HepG2 (cell line): ENCODE measurements around the gene ADRA2B. TPM values are rescaled to one million over a fixed set of nuclear protein-coding genes. Genes with fewer than 3 reads are reported as not detected.

Experiments
- BORCS8-MEF2B ChIP-seq: sonication (generic); formaldehyde crosslinking; IDR thresholded peaks from 2 replicates; pipeline ENCODE4 v1.8.0; 2022; ENCODE audit warnings: mild to moderate bottlenecking, missing genetic modification reagents
- FOSL2 ChIP-seq: sonication (generic); formaldehyde crosslinking; IDR thresholded peaks from 2 replicates; pipeline ENCODE4 v1.4.0; 2020; ENCODE audit warnings: missing genetic modification reagents
- FOXA1 ChIP-seq, 2 experiments: fragments of 450-650 bp in 1 of 2; sonication (generic) in 1 of 2; formaldehyde crosslinking in 1 of 2; IDR thresholded peaks; 2 replicates each; pipeline versions ENCODE4 v1.4.0 to v1.6.1; 2016 to 2020; ENCODE audit warnings: missing genetic modification reagents in 1 of 2
- FUBP1 ChIP-seq: sonication (generic); formaldehyde crosslinking; IDR thresholded peaks from 2 replicates; pipeline ENCODE4 v1.5.1; 2020; ENCODE audit warnings: missing genetic modification reagents, mild to moderate bottlenecking, borderline replicate concordance
- GATAD1 ChIP-seq: IDR thresholded peaks from 2 replicates; pipeline ENCODE4 v1.6.1; 2016; ENCODE audit warnings: missing genetic modification reagents, missing compliant biosample characterization
- PHF5A ChIP-seq: IDR thresholded peaks from one replicate; pipeline ENCODE4 v1.6.1; 2018; ENCODE audit warnings: low read depth, missing genetic modification reagents; ENCODE audit not compliant: unreplicated experiment
- RARA ChIP-seq: IDR thresholded peaks from 2 replicates; pipeline ENCODE4 v1.6.1; 2016; ENCODE audit warnings: missing genetic modification reagents, missing compliant biosample characterization
- RELA ChIP-seq: sonication (generic); formaldehyde crosslinking; IDR thresholded peaks from 2 replicates; pipeline ENCODE4 v1.4.0; 2020; ENCODE audit warnings: missing genetic modification reagents
- SETDB1 ChIP-seq: sonication (generic); formaldehyde crosslinking; IDR thresholded peaks from 2 replicates; pipeline ENCODE4 v1.5.1; 2020; ENCODE audit warnings: missing genetic modification reagents, mild to moderate bottlenecking, borderline replicate concordance
- SOX13 ChIP-seq, 3 experiments: fragments of 450-650 bp in 1 of 3; sonication (generic) in 1 of 3; formaldehyde crosslinking in 1 of 3; IDR thresholded peaks in 2 of 3; conservative IDR thresholded peaks in 1 of 3; 2 replicates each; pipeline versions ENCODE4 v1.5.0 to v1.6.1; 2016 to 2020; ENCODE audit warnings: antibody characterized with exemption in 1 of 3, mild to moderate bottlenecking in 1 of 3, missing compliant biosample characterization in 1 of 3, missing genetic modification reagents in 1 of 3, moderate library complexity in 1 of 3
- USF2 ChIP-seq, 2 experiments: sonication (generic) in 1 of 2; formaldehyde crosslinking in 1 of 2; IDR thresholded peaks; 2 replicates each; pipeline versions ENCODE4 v1.5.1 to v1.6.1; 2011 to 2020; ENCODE audit warnings: borderline replicate concordance in 1 of 2, low read depth in 1 of 2, low read length in 1 of 2, mild to moderate bottlenecking in 1 of 2, missing genetic modification reagents in 1 of 2, moderate library complexity in 1 of 2
- ZNF20 ChIP-seq: sonication (generic); formaldehyde crosslinking; IDR thresholded peaks from 2 replicates; pipeline ENCODE4 v1.4.0; 2020; ENCODE audit warnings: mild to moderate bottlenecking, moderate library complexity, missing genetic modification reagents
- ZNF207 ChIP-seq: fragments of 450-650 bp; IDR thresholded peaks from 2 replicates; pipeline ENCODE4 v1.6.1; 2016; ENCODE audit warnings: antibody characterized with exemption, borderline replicate concordance
- ZNF24 ChIP-seq: fragments of 450-650 bp; IDR thresholded peaks from 2 replicates; pipeline ENCODE4 v1.6.1; 2017; ENCODE audit warnings: antibody characterized with exemption, mild to moderate bottlenecking
- ZNF264 ChIP-seq: sonication (generic); formaldehyde crosslinking; IDR thresholded peaks from 2 replicates; pipeline ENCODE4 v1.4.0; 2020; ENCODE audit warnings: missing genetic modification reagents
- ZNF326 ChIP-seq: sonication (generic); formaldehyde crosslinking; IDR thresholded peaks from 2 replicates; pipeline ENCODE4 v1.4.0; 2020; ENCODE audit warnings: missing genetic modification reagents, borderline replicate concordance
- ZNF460 ChIP-seq: sonication (generic); formaldehyde crosslinking; IDR thresholded peaks from 2 replicates; pipeline ENCODE4 v1.5.1; 2020; ENCODE audit warnings: missing genetic modification reagents, mild to moderate bottlenecking, borderline replicate concordance
- polyA plus RNA-seq, 8 experiments: library from polyadenylated mRNA; depleted of rRNA in 3 of 8; stranded (reverse) in 7 of 8; unstranded in 1 of 8; fragments of >200 nt; fragmentation: Illumina TruSeq in 4 of 8; extraction: Trizol in 4 of 8; gene quantifications; 2 replicates each; pipeline versions ENCODE4 v1.2.1 to v1.2.3, GENCODE V29; 2011 to 2016; ENCODE audit warnings: low read depth in 4 of 8, missing spikeins in 1 of 8, mixed read lengths in 1 of 8; ENCODE audit not compliant: insufficient read depth in 1 of 8
- total RNA-seq, 5 experiments: library from RNA; depleted of rRNA; stranded (reverse); fragments of >200 nt; fragmentation: Illumina TruSeq; extraction: Trizol; gene quantifications; 2 replicates each; pipeline ENCODE4 v1.2.3, GENCODE V29; 2016; ENCODE audit warnings: low read depth in 1 of 5
- TF ChIP-seq, protein P1 (sequence below): sonication (generic); formaldehyde crosslinking; IDR thresholded peaks from 2 replicates; pipeline ENCODE4 v1.4.0; 2020; ENCODE audit warnings: mild to moderate bottlenecking, missing genetic modification reagents
- TF ChIP-seq, protein P2 (sequence below): sonication (generic); formaldehyde crosslinking; IDR thresholded peaks from 2 replicates; pipeline ENCODE4 v1.4.0; 2020; ENCODE audit warnings: missing genetic modification reagents
- TF ChIP-seq, protein P3 (sequence below): sonication (generic); formaldehyde crosslinking; IDR thresholded peaks from 2 replicates; pipeline ENCODE4 v1.4.0; 2020; ENCODE audit warnings: missing genetic modification reagents

The ADRA2B gene
- total and polyA plus RNA-seq, 2 of the 13 experiments (the other 11 are each of a cell fraction or from before 2014, with no cell fraction given): not detected

DNA sequence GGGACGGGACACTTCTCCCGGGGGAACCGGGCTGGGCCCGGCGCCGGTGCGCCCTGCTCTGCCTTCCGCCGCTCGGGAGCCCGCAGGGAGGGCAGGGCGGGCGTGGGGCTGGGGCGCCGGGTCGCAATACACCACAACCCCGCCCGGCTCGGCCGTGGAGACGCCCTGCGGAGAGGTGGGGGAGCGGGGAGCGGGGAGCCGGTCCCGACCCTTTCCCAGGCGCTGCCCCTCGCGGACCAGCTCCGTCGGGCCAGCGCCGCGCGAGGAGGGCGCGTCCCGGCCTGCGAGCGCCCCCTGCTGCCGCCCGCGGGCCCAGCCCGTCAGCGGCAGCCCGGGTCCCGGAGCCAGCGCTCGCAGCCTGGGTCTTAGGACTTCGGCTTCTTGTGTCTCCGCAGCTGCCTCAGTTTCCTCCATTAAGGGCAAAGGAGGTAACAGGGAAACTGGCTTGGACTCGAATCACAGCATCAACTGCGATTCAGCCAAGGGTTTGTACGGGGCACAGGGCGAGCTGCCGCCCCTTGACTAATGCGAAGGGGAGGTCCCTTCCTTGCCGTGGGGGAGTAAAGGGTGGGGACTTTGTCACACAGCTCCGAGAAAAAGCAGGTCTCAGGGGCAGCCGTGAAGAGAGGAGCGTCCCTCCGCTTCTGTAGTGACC is 635 bp upstream of the ADRA2B start (continued):
- TF ChIP-seq, protein P1, sequence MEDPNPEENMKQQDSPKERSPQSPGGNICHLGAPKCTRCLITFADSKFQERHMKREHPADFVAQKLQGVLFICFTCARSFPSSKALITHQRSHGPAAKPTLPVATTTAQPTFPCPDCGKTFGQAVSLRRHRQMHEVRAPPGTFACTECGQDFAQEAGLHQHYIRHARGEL (CRISPR knock-in tag): no peak
- TF ChIP-seq, protein P2, sequence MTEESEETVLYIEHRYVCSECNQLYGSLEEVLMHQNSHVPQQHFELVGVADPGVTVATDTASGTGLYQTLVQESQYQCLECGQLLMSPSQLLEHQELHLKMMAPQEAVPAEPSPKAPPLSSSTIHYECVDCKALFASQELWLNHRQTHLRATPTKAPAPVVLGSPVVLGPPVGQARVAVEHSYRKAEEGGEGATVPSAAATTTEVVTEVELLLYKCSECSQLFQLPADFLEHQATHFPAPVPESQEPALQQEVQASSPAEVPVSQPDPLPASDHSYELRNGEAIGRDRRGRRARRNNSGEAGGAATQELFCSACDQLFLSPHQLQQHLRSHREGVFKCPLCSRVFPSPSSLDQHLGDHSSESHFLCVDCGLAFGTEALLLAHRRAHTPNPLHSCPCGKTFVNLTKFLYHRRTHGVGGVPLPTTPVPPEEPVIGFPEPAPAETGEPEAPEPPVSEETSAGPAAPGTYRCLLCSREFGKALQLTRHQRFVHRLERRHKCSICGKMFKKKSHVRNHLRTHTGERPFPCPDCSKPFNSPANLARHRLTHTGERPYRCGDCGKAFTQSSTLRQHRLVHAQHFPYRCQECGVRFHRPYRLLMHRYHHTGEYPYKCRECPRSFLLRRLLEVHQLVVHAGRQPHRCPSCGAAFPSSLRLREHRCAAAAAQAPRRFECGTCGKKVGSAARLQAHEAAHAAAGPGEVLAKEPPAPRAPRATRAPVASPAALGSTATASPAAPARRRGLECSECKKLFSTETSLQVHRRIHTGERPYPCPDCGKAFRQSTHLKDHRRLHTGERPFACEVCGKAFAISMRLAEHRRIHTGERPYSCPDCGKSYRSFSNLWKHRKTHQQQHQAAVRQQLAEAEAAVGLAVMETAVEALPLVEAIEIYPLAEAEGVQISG (CRISPR knock-in tag): 0 out of 2 replicates have a peak, but pooled peaks have one; percentile 26
- no peak for TF ChIP-seq ZNF24
- no peak for TF ChIP-seq FOXA1 (IDR thresholded peaks at IDR 0.05)
- no peak for TF ChIP-seq FOXA1 (CRISPR knock-in tag; IDR thresholded peaks at IDR 0.05)
- 0 out of 2 replicates have a peak, but pooled peaks have one; percentile 42 for TF ChIP-seq FUBP1 (CRISPR knock-in tag)
- TF ChIP-seq ZNF326: no peak
- TF ChIP-seq FOSL2 (CRISPR knock-in tag): no peak
- no peak for TF ChIP-seq RELA (CRISPR knock-in tag)
- no peak for TF ChIP-seq BORCS8-MEF2B (CRISPR knock-in tag)
- no peak for TF ChIP-seq SETDB1 (CRISPR knock-in tag)
- no peak for TF ChIP-seq PHF5A (CRISPR knock-in tag)
- TF ChIP-seq, protein P3, sequence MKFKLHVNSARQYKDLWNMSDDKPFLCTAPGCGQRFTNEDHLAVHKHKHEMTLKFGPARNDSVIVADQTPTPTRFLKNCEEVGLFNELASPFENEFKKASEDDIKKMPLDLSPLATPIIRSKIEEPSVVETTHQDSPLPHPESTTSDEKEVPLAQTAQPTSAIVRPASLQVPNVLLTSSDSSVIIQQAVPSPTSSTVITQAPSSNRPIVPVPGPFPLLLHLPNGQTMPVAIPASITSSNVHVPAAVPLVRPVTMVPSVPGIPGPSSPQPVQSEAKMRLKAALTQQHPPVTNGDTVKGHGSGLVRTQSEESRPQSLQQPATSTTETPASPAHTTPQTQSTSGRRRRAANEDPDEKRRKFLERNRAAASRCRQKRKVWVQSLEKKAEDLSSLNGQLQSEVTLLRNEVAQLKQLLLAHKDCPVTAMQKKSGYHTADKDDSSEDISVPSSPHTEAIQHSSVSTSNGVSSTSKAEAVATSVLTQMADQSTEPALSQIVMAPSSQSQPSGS: no peak
- TF ChIP-seq RARA (CRISPR knock-in tag): no peak
- TF ChIP-seq GATAD1 (CRISPR knock-in tag): no peak
- TF ChIP-seq ZNF460 (CRISPR knock-in tag): no peak
- TF ChIP-seq ZNF264: no peak
- no peak for TF ChIP-seq ZNF207
- TF ChIP-seq USF2 (IDR thresholded peaks at IDR 0.05; ENCODE audit: low read depth, low read length): no peak
- TF ChIP-seq USF2 (CRISPR knock-in tag; IDR thresholded peaks at IDR 0.05; ENCODE audit: borderline replicate concordance): no peak
- no peak for TF ChIP-seq SOX13 (IDR thresholded peaks at IDR 0.05)
- TF ChIP-seq SOX13 (CRISPR knock-in tag; conservative IDR thresholded peaks at IDR 0.05 in 1 of 2, IDR thresholded peaks at IDR 0.05 in 1 of 2): no peak
- no peak for TF ChIP-seq ZNF20 (CRISPR knock-in tag)
